IMR-90 (cell line): ENCODE data around the gene NOS1. TPM values are rescaled to one million over a fixed set of nuclear protein-coding genes. Genes with fewer than 3 reads are reported as not detected.

ENCODE experiments used
- ATAC-seq: fragments of 200-7000 bp; cut with Tn5 transposase; 2 replicates; pipeline ENCODE4 v1.9.1; 2020; ENCODE audit warnings: low read depth, mild to moderate bottlenecking, moderate library complexity
- BruUV-seq: library from RNA; stranded (reverse); fragments of 400-500 nt; replicated peaks from 2 replicates; lab custom pipeline; 2021; lab: Mats Ljungman, UMichigan
- CTCF ChIA-PET: fragments of 300-600 bp; formaldehyde crosslinking; extraction: SDS; loops from one replicate; lab custom pipeline; 2021; ENCODE audit warnings: antibody characterized with exemption; lab: Yijun Ruan, JAX
- POLR2A ChIA-PET: fragments of 300-600 bp; sonication (Branson Sonifier 250); formaldehyde crosslinking; loops from one replicate; lab custom pipeline; 2022; ENCODE audit warnings: antibody characterized with exemption; ENCODE audit not compliant: unreplicated experiment; lab: Charles Lee
- DNase-seq: peaks from one replicate; pipeline ENCODE4 v3.0.0; 2013
- H2AFZ ChIP-seq: replicated peaks from 2 replicates; pipeline ENCODE3; 2013; ENCODE audit warnings: low read length, mild to moderate bottlenecking; ENCODE audit not compliant: poor library complexity
- H2AK5ac ChIP-seq: 2 replicates; pipeline ENCODE4 v1.6.1; 2013; ENCODE audit warnings: low read depth, low read length, inconsistent platforms
- H2AK9ac ChIP-seq: replicated peaks from 2 replicates; pipeline ENCODE3; 2013; ENCODE audit warnings: mild to moderate bottlenecking, low read depth, low read length, moderate library complexity; ENCODE audit not compliant: poor library complexity
- H2BK120ac ChIP-seq: 2 replicates; pipeline ENCODE4 v1.6.1; 2013; ENCODE audit warnings: low read depth, low read length, inconsistent platforms
- H2BK15ac ChIP-seq: 3 replicates; pipeline ENCODE4 v1.6.1; 2013; ENCODE audit warnings: low read depth, low read length, inconsistent platforms
- H2BK20ac ChIP-seq: 2 replicates; pipeline ENCODE4 v1.6.1; 2013; ENCODE audit warnings: low read depth, mild to moderate bottlenecking, inconsistent platforms, low read length, moderate library complexity
- H2BK5ac ChIP-seq: 2 replicates; pipeline ENCODE4 v1.6.1; 2013; ENCODE audit warnings: mild to moderate bottlenecking, low read depth, low read length, inconsistent platforms; ENCODE audit not compliant: poor library complexity, severe bottlenecking
- H3K14ac ChIP-seq: replicated peaks from 2 replicates; pipeline ENCODE4 v1.6.1; 2013; ENCODE audit warnings: low read depth, low read length, inconsistent platforms
- H3K18ac ChIP-seq: 2 replicates; pipeline ENCODE4 v1.6.1; 2013; ENCODE audit warnings: low read depth, low read length, control low read depth
- H3K23ac ChIP-seq: 2 replicates; pipeline ENCODE4 v1.6.1; 2013; ENCODE audit warnings: low read depth, low read length, inconsistent platforms
- H3K27ac ChIP-seq: 2 replicates; pipeline ENCODE4 v1.5.1; 2013; ENCODE audit warnings: mild to moderate bottlenecking, control low read depth, low read length; ENCODE audit not compliant: insufficient read depth
- H3K27me3 ChIP-seq: 2 replicates; pipeline ENCODE4 v1.6.1; 2013; ENCODE audit warnings: low read length; ENCODE audit not compliant: control insufficient read depth, insufficient read depth
- H3K36me3 ChIP-seq: 2 replicates; pipeline ENCODE4 v1.6.1; 2013; ENCODE audit warnings: low read length, mixed read lengths; ENCODE audit not compliant: control insufficient read depth, insufficient read depth
- H3K4ac ChIP-seq: 2 replicates; pipeline ENCODE4 v1.6.1; 2013; ENCODE audit warnings: low read depth, low read length, inconsistent platforms
- H3K4me1 ChIP-seq: 2 replicates; pipeline ENCODE4 v1.6.1; 2013; ENCODE audit warnings: low read length, mixed read lengths; ENCODE audit not compliant: control insufficient read depth, insufficient read depth
- H3K4me2 ChIP-seq: 2 replicates; pipeline ENCODE4 v1.6.1; 2013; ENCODE audit warnings: low read depth, mild to moderate bottlenecking, control low read depth, low read length, moderate library complexity
- H3K4me3 ChIP-seq: 2 replicates; pipeline ENCODE4 v1.5.1; 2013; ENCODE audit warnings: low read depth, mild to moderate bottlenecking, control low read depth, low read length, moderate library complexity; ENCODE audit not compliant: insufficient read depth
- H3K56ac ChIP-seq: 2 replicates; pipeline ENCODE4 v1.6.1; 2013; ENCODE audit warnings: low read length, inconsistent platforms; ENCODE audit not compliant: insufficient read depth; ENCODE audit errors: extremely low read depth
- H3K79me1 ChIP-seq, 2 experiments: 2 replicates each; pipeline ENCODE4 v1.6.1; 2013; ENCODE audit warnings: low read length in 2 of 2, inconsistent platforms in 1 of 2, low read depth in 1 of 2
- H3K9ac ChIP-seq: 2 replicates; pipeline ENCODE4 v1.6.1; 2013; ENCODE audit warnings: low read depth, low read length, control low read depth
- H3K9me1 ChIP-seq: 2 replicates; pipeline ENCODE4 v1.6.1; 2013; ENCODE audit warnings: low read length, inconsistent platforms; ENCODE audit not compliant: insufficient read depth
- H3K9me3 ChIP-seq: 2 replicates; pipeline ENCODE4 v1.6.1; 2013; ENCODE audit warnings: low read length; ENCODE audit not compliant: control insufficient read depth, insufficient read depth
- H4K20me1 ChIP-seq: 2 replicates; pipeline ENCODE4 v1.6.1; 2013; ENCODE audit warnings: low read length, inconsistent platforms; ENCODE audit not compliant: insufficient read depth
- H4K5ac ChIP-seq: 2 replicates; pipeline ENCODE4 v1.6.1; 2013; ENCODE audit warnings: mild to moderate bottlenecking, low read depth, low read length, control low read depth
- H4K8ac ChIP-seq, 2 experiments: 2 replicates each; pipeline ENCODE4 v1.6.1; 2013; ENCODE audit warnings: low read depth in 2 of 2, low read length in 2 of 2, control low read depth in 1 of 2, inconsistent platforms in 1 of 2
- H4K91ac ChIP-seq: 2 replicates; pipeline ENCODE4 v1.6.1; 2013; ENCODE audit warnings: low read depth, low read length, inconsistent platforms; ENCODE audit not compliant: insufficient read depth
- BHLHE40 ChIP-seq: fragments of 150-350 bp; IDR thresholded peaks from 2 replicates; pipeline ENCODE4 v1.6.1; 2016; ENCODE audit warnings: mild to moderate bottlenecking, low read depth, low read length
- WGBS, 2 experiments: methylation state at CpG; one replicate each; pipeline versions ENCODE4 v1.1.5 to v1.1.7; 2013; ENCODE audit warnings: missing lambda C conversion rate in 2 of 2; ENCODE audit not compliant: insufficient read length in 1 of 2; ENCODE audit errors: extremely low coverage in 2 of 2; 5-methylcytosine and 5-hydroxymethylcytosine counted together
- dilution Hi-C: fragments of 300-500 bp; cut with HindIII; formaldehyde crosslinking; loops from one replicate; pipeline ENCODE4 v1.14.3; 2018; ENCODE audit warnings: low sequenced_read_pairs; ENCODE audit not compliant: unreplicated experiment
- in situ Hi-C: fragments of 300-500 bp; cut with MboI; formaldehyde crosslinking; loops from 3 replicates; pipeline ENCODE4 v1.14.3; 2019; ENCODE audit warnings: low sequenced_read_pairs, inconsistent platforms, mixed read lengths
- intact Hi-C: fragments of 100-400 bp; cut with micrococcal nuclease; formaldehyde crosslinking; loops from 2 replicates; pipeline ENCODE4 v1.10.0; 2022
- polyA plus RNA-seq, 3 experiments: library from polyadenylated mRNA; depleted of rRNA; stranded (reverse); fragments of >200 nt; gene quantifications; 2 replicates each; pipeline ENCODE4 v1.2.3, GENCODE V29; 2012; ENCODE audit warnings: low replicate concordance in 1 of 3
- total RNA-seq: library from RNA; depleted of rRNA; stranded (reverse); fragments of >200 nt; gene quantifications from 2 replicates; pipeline ENCODE4 v1.2.3, GENCODE V29; 2012

NOS1 gene
- total and polyA plus RNA-seq, 2 of the 4 experiments (the other 2 are of a cell fraction), result 0.09 TPM; not detected in 1

- H3K4me1 ChIP-seq, result no peaks in the 10 kb centered on the region
- H3K9me3 ChIP-seq, result peaks cover 33% of the 10 kb centered on the region
- WGBS, 2 experiments, result no CpG with 5 or more reads among the region's 4 CpGs
- CTCF ChIA-PET, result no interaction called here
- H4K91ac ChIP-seq, result no peak overlapping the region
- H2BK120ac ChIP-seq, result no peak overlapping the region
- H3K9ac ChIP-seq, result no peak overlapping the region
- H4K20me1 ChIP-seq, result no peaks in the 10 kb centered on the region
- no peak overlapping the region for H3K14ac ChIP-seq
- dilution Hi-C loops (no loop called here), intact Hi-C loops (no loop called here), in situ Hi-C loops (no loop called here)
- no peak overlapping the region for H3K4me3 ChIP-seq
- no peak overlapping the region for H4K5ac ChIP-seq
- H3K4me2 ChIP-seq, result no peak overlapping the region
- no TSS peak for BruUV-seq
- ATAC-seq (no peak), DNase-seq (no peak)
- H2BK15ac ChIP-seq, result no peak overlapping the region
- H2BK5ac ChIP-seq, result no peak overlapping the region
- no peaks in the 10 kb centered on the region for H3K27me3 ChIP-seq
- no peak overlapping the region for H4K8ac ChIP-seq
- POLR2A ChIA-PET, result no interaction called here
- H3K4ac ChIP-seq, result no peak overlapping the region
- H3K23ac ChIP-seq, result no peak overlapping the region
- H3K56ac ChIP-seq, result no peak overlapping the region
- no peak overlapping the region for H3K27ac ChIP-seq
- H3K18ac ChIP-seq, result no peak overlapping the region
- H2AK5ac ChIP-seq, result no peak overlapping the region
- H3K79me1 ChIP-seq, result no peaks in the 10 kb centered on the region
- no peak for TF ChIP-seq BHLHE40
- H3K9me1 ChIP-seq, result no peaks in the 10 kb centered on the region
- no peak overlapping the region for H2AFZ ChIP-seq
- no peak overlapping the region for H2BK20ac ChIP-seq
- no peak overlapping the region for H2AK9ac ChIP-seq
- H3K36me3 ChIP-seq, result no peaks in the 10 kb centered on the region
Measured at GRCh38 chr12:117402363-117402762, 40.9 kb upstream of the NOS1 start.
